T-helper 1 cell treated with Interleukin-12 subunit alpha and Interleukin-12 subunit beta and Interleukin-4 antibody, amounts not matched to agents 30 μg/mL and 1 μg/mL, for 36 hours (primary cell): ENCODE measurements around the gene PET100.

Experiments used
- H3K27ac Mint-ChIP-seq: one replicate; pipeline ENCODE4 v1.8.0; 2021; ENCODE audit warnings: mild to moderate bottlenecking, mixed read lengths
- H3K27me3 Mint-ChIP-seq: one replicate; pipeline ENCODE4 v1.8.0; 2021; ENCODE audit warnings: low read depth, mixed read lengths
- H3K36me3 Mint-ChIP-seq: one replicate; pipeline ENCODE4 v1.8.0; 2021; ENCODE audit warnings: low read depth, mixed read lengths
- H3K4me1 Mint-ChIP-seq: one replicate; pipeline ENCODE4 v1.8.0; 2021; ENCODE audit warnings: low read depth, mixed read lengths
- H3K4me3 Mint-ChIP-seq: one replicate; pipeline ENCODE4 v1.8.0; 2021; ENCODE audit warnings: mild to moderate bottlenecking, moderate library complexity, mixed read lengths
- H3K9me3 Mint-ChIP-seq: one replicate; pipeline ENCODE4 v1.8.0; 2021; ENCODE audit warnings: mixed read lengths

The PET100 gene

GRCh38 chr19:7620442-7621412 is 8.9 kb upstream of the PET100 start:
- H3K4me3 Mint-ChIP-seq: no peak overlapping the region

GRCh38 chr19:7622933-7623685 is 6.5 kb upstream of the PET100 start:
- Mint-ChIP-seq H3K4me3 (no peak overlapping the region), H3K27me3 (no peaks in the 10 kb centered on the region), H3K36me3 (peaks cover 17% of the 10 kb centered on the region), H3K4me1 (peaks cover 3% of the 10 kb centered on the region), H3K9me3 (no peaks in the 10 kb centered on the region), H3K27ac (no peak overlapping the region)

More at GRCh38 chr19:7620442-7621412, 8.9 kb upstream of the PET100 start:
- H3K36me3 Mint-ChIP-seq: peaks cover 15% of the 10 kb centered on the region
- H3K27ac Mint-ChIP-seq: no peak overlapping the region
- no peaks in the 10 kb centered on the region for H3K9me3 Mint-ChIP-seq
- H3K4me1 Mint-ChIP-seq: no peaks in the 10 kb centered on the region
- no peaks in the 10 kb centered on the region for H3K27me3 Mint-ChIP-seq

GRCh38 chr19:7623725-7624603 is 5.6 kb upstream of the PET100 start:
- peaks cover 17% of the 10 kb centered on the region for H3K36me3 Mint-ChIP-seq

GRCh38 chr19:7624810-7625209 is 4.8 kb upstream of the PET100 start:
- peaks cover 19% of the 10 kb centered on the region for H3K4me1 Mint-ChIP-seq
- no peak overlapping the region for H3K4me3 Mint-ChIP-seq
- H3K27ac Mint-ChIP-seq: no peak overlapping the region
- peaks cover 25% of the 10 kb centered on the region for H3K36me3 Mint-ChIP-seq
- no peaks in the 10 kb centered on the region for H3K27me3 Mint-ChIP-seq
- no peaks in the 10 kb centered on the region for H3K9me3 Mint-ChIP-seq

More at GRCh38 chr19:7623725-7624603, 5.6 kb upstream of the PET100 start:
- no peak overlapping the region for H3K27ac Mint-ChIP-seq
- H3K4me3 Mint-ChIP-seq: no peak overlapping the region
- H3K9me3 Mint-ChIP-seq: no peaks in the 10 kb centered on the region
- H3K4me1 Mint-ChIP-seq: peaks cover 11% of the 10 kb centered on the region
- no peaks in the 10 kb centered on the region for H3K27me3 Mint-ChIP-seq

GRCh38 chr19:7625763-7626372 is 3.7 kb upstream of the PET100 start:
- H3K27ac Mint-ChIP-seq: no peak overlapping the region
- no peaks in the 10 kb centered on the region for H3K27me3 Mint-ChIP-seq
- H3K4me3 Mint-ChIP-seq: no peak overlapping the region
- peaks cover 28% of the 10 kb centered on the region for H3K4me1 Mint-ChIP-seq
- no peaks in the 10 kb centered on the region for H3K9me3 Mint-ChIP-seq
- H3K36me3 Mint-ChIP-seq: peaks cover 25% of the 10 kb centered on the region

GRCh38 chr19:7627166-7627565 is 2.4 kb upstream of the PET100 start:
- Mint-ChIP-seq H3K27me3 (no peaks in the 10 kb centered on the region), H3K9me3 (no peaks in the 10 kb centered on the region), H3K4me3 (no peak overlapping the region), H3K4me1 (peaks cover 31% of the 10 kb centered on the region), H3K27ac (no peak overlapping the region), H3K36me3 (peaks cover 20% of the 10 kb centered on the region)

GRCh38 chr19:7628589-7629311 is 843 bp upstream of the PET100 start:
- Mint-ChIP-seq H3K9me3 (no peaks in the 10 kb centered on the region), H3K4me3 (peak overlapping the region; percentile 99), H3K36me3 (peaks cover 15% of the 10 kb centered on the region), H3K27me3 (no peaks in the 10 kb centered on the region), H3K4me1 (peaks cover 31% of the 10 kb centered on the region), H3K27ac (peak overlapping the region; percentile 100)

GRCh38 chr19:7631577-7631976 is 2.0 kb downstream of the PET100 start:
- H3K27me3 Mint-ChIP-seq: no peaks in the 10 kb centered on the region
- peaks cover 11% of the 10 kb centered on the region for H3K36me3 Mint-ChIP-seq
- H3K9me3 Mint-ChIP-seq: no peaks in the 10 kb centered on the region
- no peak overlapping the region for H3K4me3 Mint-ChIP-seq
- H3K27ac Mint-ChIP-seq: no peak overlapping the region
- H3K4me1 Mint-ChIP-seq: peaks cover 36% of the 10 kb centered on the region

GRCh38 chr19:7632340-7633203 is 3.0 kb downstream of the PET100 start:
- Mint-ChIP-seq H3K27ac (no peak overlapping the region), H3K4me1 (peaks cover 36% of the 10 kb centered on the region), H3K9me3 (no peaks in the 10 kb centered on the region), H3K4me3 (no peak overlapping the region), H3K27me3 (no peaks in the 10 kb centered on the region), H3K36me3 (peaks cover 9% of the 10 kb centered on the region)

- no peaks in the 10 kb centered on the region for H3K27me3 Mint-ChIP-seq
- no peak within 1 kb of the TSS for H3K4me3 Mint-ChIP-seq
- H3K36me3 Mint-ChIP-seq: peaks cover 9% of the 10 kb centered on the region
- H3K27ac Mint-ChIP-seq: no peak within 1 kb of the TSS
- H3K9me3 Mint-ChIP-seq: no peaks in the 10 kb centered on the region
- H3K4me1 Mint-ChIP-seq: peaks cover 29% of the 10 kb centered on the region
Measured at GRCh38 chr19:7633698-7634097, 4.1 kb downstream of the PET100 start, which contains the start of gene PCP2. PCP2 (minus strand) TSS chr19:7633719; CDS start chr19:7633457, 262 bp downstream.

GRCh38 chr19:7635670-7636069 is 6.1 kb downstream of the PET100 start:
- H3K27ac Mint-ChIP-seq: peak overlapping the region; percentile 62
- H3K9me3 Mint-ChIP-seq: no peaks in the 10 kb centered on the region
- peak overlapping the region; percentile 81 for H3K4me3 Mint-ChIP-seq
- H3K36me3 Mint-ChIP-seq: peaks cover 11% of the 10 kb centered on the region
- no peaks in the 10 kb centered on the region for H3K27me3 Mint-ChIP-seq
- peaks cover 23% of the 10 kb centered on the region for H3K4me1 Mint-ChIP-seq

- H3K27ac Mint-ChIP-seq: peak overlapping the region; percentile 86
- no peaks in the 10 kb centered on the region for H3K9me3 Mint-ChIP-seq
- H3K4me1 Mint-ChIP-seq: peaks cover 21% of the 10 kb centered on the region
- H3K27me3 Mint-ChIP-seq: no peaks in the 10 kb centered on the region
- H3K36me3 Mint-ChIP-seq: peaks cover 11% of the 10 kb centered on the region
- peak overlapping the region; percentile 81 for H3K4me3 Mint-ChIP-seq
Measured at GRCh38 chr19:7636317-7636690, 6.7 kb downstream of the PET100 start.
